Measurements from ENCODE around the gene EPOP.

EPOP gene

GRCh38 chr17:38674749-38675615 is at the start of gene EPOP:
EPOP (minus strand) TSS chr17:38674957; CDS start chr17:38674495, 462 bp downstream.
- Mint-ChIP-seq H3K4me3 (peak within 1 kb of the TSS; percentile 63), H3K27me3 (peaks cover 41% of the 10 kb centered on the region), H3K4me1 (peaks cover 49% of the 10 kb centered on the region), H3K27ac (no peak within 1 kb of the TSS), H3K9me3 (no peaks in the 10 kb centered on the region), H3K36me3 (no peaks in the 10 kb centered on the region)
- CTCF ChIA-PET, result interaction anchor here (0.9 to 5.1 kb wide), 6 partner anchors 12 to 571 kb away, joined by 3 to 116 read pairs (median 13); partner anchors contain the start of genes CISD3 and MLLT6
- DNase-seq, result peak; percentile 93

- CTCF ChIA-PET, result interaction anchor here (1.2 kb wide), 1 partner anchor 261 kb away, joined by 3 read pairs; no protein-coding TSS in a partner anchor
- H3K27ac Mint-ChIP-seq, result no peak overlapping the region
These were observed 47.0 kb upstream of the EPOP start for GRCh38 chr17:38721802-38722201.

GRCh38 chr17:38720941-38721340 is 46.2 kb upstream of the EPOP start:
- Mint-ChIP-seq H3K27ac (no peak overlapping the region), H3K27me3 (no peaks in the 10 kb centered on the region), H3K4me1 (peaks cover 33% of the 10 kb centered on the region), H3K4me3 (no peak overlapping the region), H3K36me3 (peaks cover 58% of the 10 kb centered on the region), H3K9me3 (no peaks in the 10 kb centered on the region)
- no peak for DNase-seq
- CTCF ChIA-PET, result interaction anchor here (1.0 kb wide), 1 partner anchor 14 kb away, joined by 4 read pairs; no protein-coding TSS in a partner anchor

More at GRCh38 chr17:38721802-38722201, 47.0 kb upstream of the EPOP start:
- Mint-ChIP-seq H3K36me3 (peaks cover 56% of the 10 kb centered on the region), H3K27me3 (no peaks in the 10 kb centered on the region), H3K9me3 (no peaks in the 10 kb centered on the region), H3K4me1 (peaks cover 40% of the 10 kb centered on the region), H3K4me3 (no peak overlapping the region)
- no peak for DNase-seq

GRCh38 chr17:38719943-38720641 is 45.3 kb upstream of the EPOP start:
- H3K27me3 Mint-ChIP-seq, result no peaks in the 10 kb centered on the region
- no peak for DNase-seq
- H3K27ac Mint-ChIP-seq, result peak overlapping the region; percentile 17
- H3K4me1 Mint-ChIP-seq, result peaks cover 33% of the 10 kb centered on the region
- H3K9me3 Mint-ChIP-seq, result no peaks in the 10 kb centered on the region
- peaks cover 61% of the 10 kb centered on the region for H3K36me3 Mint-ChIP-seq
- CTCF ChIA-PET, result interaction anchor here (1.0 kb wide), 1 partner anchor 14 kb away, joined by 4 read pairs; no protein-coding TSS in a partner anchor
- no peak overlapping the region for H3K4me3 Mint-ChIP-seq

GRCh38 chr17:38719289-38719942 is 44.7 kb upstream of the EPOP start:
- H3K36me3 Mint-ChIP-seq, result peaks cover 60% of the 10 kb centered on the region
- H3K4me3 Mint-ChIP-seq, result no peak overlapping the region
- CTCF ChIA-PET, result no interaction called here
- H3K27ac Mint-ChIP-seq, result no peak overlapping the region
- H3K27me3 Mint-ChIP-seq, result no peaks in the 10 kb centered on the region
- peaks cover 33% of the 10 kb centered on the region for H3K4me1 Mint-ChIP-seq
- DNase-seq, result no peak
- no peaks in the 10 kb centered on the region for H3K9me3 Mint-ChIP-seq

- Mint-ChIP-seq H3K4me3 (no peak overlapping the region), H3K9me3 (no peaks in the 10 kb centered on the region), H3K27ac (no peak overlapping the region), H3K36me3 (peaks cover 57% of the 10 kb centered on the region), H3K4me1 (peaks cover 40% of the 10 kb centered on the region), H3K27me3 (no peaks in the 10 kb centered on the region)
- no peak for DNase-seq
- CTCF ChIA-PET, result interaction anchor here (0.7 to 1.2 kb wide), 2 partner anchors 10 to 14 kb away, joined by 3 to 5 read pairs; partner anchors contain the start of gene CISD3
These were observed 42.5 kb upstream of the EPOP start for GRCh38 chr17:38717139-38717745.

- CTCF ChIA-PET, result interaction anchor here (0.7 to 2.6 kb wide), 3 partner anchors 9 to 18 kb away, joined by 3 to 13 read pairs (median 5); partner anchors contain the start of gene CISD3
- Mint-ChIP-seq H3K9me3 (no peaks in the 10 kb centered on the region), H3K4me3 (no peak overlapping the region), H3K27me3 (no peaks in the 10 kb centered on the region), H3K4me1 (peaks cover 45% of the 10 kb centered on the region), H3K27ac (no peak overlapping the region), H3K36me3 (peaks cover 60% of the 10 kb centered on the region)
- no peak for DNase-seq
These were observed 41.7 kb upstream of the EPOP start for GRCh38 chr17:38716368-38717005.

- no peak overlapping the region for H3K27ac Mint-ChIP-seq
- CTCF ChIA-PET, result interaction anchor here (2.6 kb wide), 1 partner anchor 19 kb away, joined by 13 read pairs; no protein-coding TSS in a partner anchor
- H3K4me3 Mint-ChIP-seq, result no peak overlapping the region
- H3K9me3 Mint-ChIP-seq, result no peaks in the 10 kb centered on the region
- no peaks in the 10 kb centered on the region for H3K27me3 Mint-ChIP-seq
- peaks cover 49% of the 10 kb centered on the region for H3K4me1 Mint-ChIP-seq
- no peak for DNase-seq
- peaks cover 59% of the 10 kb centered on the region for H3K36me3 Mint-ChIP-seq
These were observed 40.6 kb upstream of the EPOP start for GRCh38 chr17:38715216-38715943.

- Mint-ChIP-seq H3K4me3 (no peak overlapping the region), H3K27me3 (no peaks in the 10 kb centered on the region), H3K27ac (peak overlapping the region; percentile 7), H3K9me3 (no peaks in the 10 kb centered on the region), H3K36me3 (peaks cover 67% of the 10 kb centered on the region), H3K4me1 (peaks cover 58% of the 10 kb centered on the region)
- no peak for DNase-seq
- CTCF ChIA-PET, result no interaction called here
These were observed 38.8 kb upstream of the EPOP start for GRCh38 chr17:38713456-38714075.

- peaks cover 64% of the 10 kb centered on the region for H3K4me1 Mint-ChIP-seq
- H3K36me3 Mint-ChIP-seq, result peaks cover 63% of the 10 kb centered on the region
- no peak overlapping the region for H3K27ac Mint-ChIP-seq
These were observed 37.8 kb upstream of the EPOP start for GRCh38 chr17:38712593-38712992.

GRCh38 chr17:38711792-38712571 is 37.2 kb upstream of the EPOP start:
- no peaks in the 10 kb centered on the region for H3K9me3 Mint-ChIP-seq
- peaks cover 63% of the 10 kb centered on the region for H3K36me3 Mint-ChIP-seq
- H3K4me1 Mint-ChIP-seq, result peaks cover 70% of the 10 kb centered on the region
- no peaks in the 10 kb centered on the region for H3K27me3 Mint-ChIP-seq
- DNase-seq, result no peak
- no peak overlapping the region for H3K4me3 Mint-ChIP-seq
- CTCF ChIA-PET, result interaction anchor here (3.9 kb wide), 1 partner anchor 17 kb away, joined by 14 read pairs; no protein-coding TSS in a partner anchor
- H3K27ac Mint-ChIP-seq, result no peak overlapping the region

More at GRCh38 chr17:38712593-38712992, 37.8 kb upstream of the EPOP start:
- H3K4me3 Mint-ChIP-seq, result no peak overlapping the region
- no peak for DNase-seq
- H3K27me3 Mint-ChIP-seq, result no peaks in the 10 kb centered on the region
- CTCF ChIA-PET, result no interaction called here
- H3K9me3 Mint-ChIP-seq, result no peaks in the 10 kb centered on the region

GRCh38 chr17:38710985-38711384 is 36.2 kb upstream of the EPOP start:
- Mint-ChIP-seq H3K4me1 (peaks cover 69% of the 10 kb centered on the region), H3K27me3 (no peaks in the 10 kb centered on the region), H3K4me3 (no peak overlapping the region), H3K36me3 (peaks cover 65% of the 10 kb centered on the region), H3K9me3 (no peaks in the 10 kb centered on the region), H3K27ac (peak overlapping the region; percentile 33)
- CTCF ChIA-PET, result interaction anchor here (0.6 to 3.9 kb wide), 4 partner anchors 18 to 60 kb away, joined by 3 to 14 read pairs (median 6); no protein-coding TSS in a partner anchor
- DNase-seq, result no peak
